MM.1S (cell line): ENCODE data around the gene GDF2.

Experiments
- DNase-seq: peaks from one replicate; pipeline ENCODE4 v3.0.0-alpha.2; 2015
- H2AFZ ChIP-seq: fragments of 300-600 bp; sonication (generic); 2 replicates; pipeline ENCODE4 v1.6.0; 2016; ENCODE audit warnings: antibody characterized with exemption, low read length
- H3F3A ChIP-seq: fragments of 300-600 bp; sonication (generic); 2 replicates; pipeline ENCODE4 v1.6.1; 2016; ENCODE audit warnings: mild to moderate bottlenecking, antibody characterized with exemption, low read length, moderate library complexity, mixed read lengths; ENCODE audit not compliant: insufficient read depth
- H3K27ac ChIP-seq: fragments of 300-600 bp; sonication (generic); 2 replicates; pipeline ENCODE4 v1.5.1; 2016; ENCODE audit warnings: mild to moderate bottlenecking, low read length
- H3K27me3 ChIP-seq: fragments of 300-600 bp; sonication (generic); replicated peaks from 2 replicates; pipeline ENCODE4 v1.6.0; 2016; ENCODE audit warnings: low read length; ENCODE audit not compliant: insufficient read depth
- H3K36me3 ChIP-seq: fragments of 300-600 bp; sonication (generic); replicated peaks from 2 replicates; pipeline ENCODE4 v1.6.1; 2016; ENCODE audit warnings: mild to moderate bottlenecking, low read length, mixed read lengths; ENCODE audit not compliant: insufficient read depth
- H3K4me1 ChIP-seq: fragments of 300-600 bp; sonication (generic); 2 replicates; pipeline ENCODE4 v1.6.1; 2016; ENCODE audit warnings: low read length, mixed read lengths
- H3K4me2 ChIP-seq: fragments of 300-600 bp; sonication (generic); 2 replicates; pipeline ENCODE4 v1.6.0; 2016; ENCODE audit warnings: low read depth, low read length
- H3K4me3 ChIP-seq: fragments of 300-600 bp; sonication (generic); 2 replicates; pipeline ENCODE4 v1.5.1; 2016; ENCODE audit warnings: low read length, mixed read lengths
- H3K79me2 ChIP-seq: fragments of 300-600 bp; sonication (generic); 2 replicates; pipeline ENCODE4 v1.6.1; 2016; ENCODE audit warnings: mixed run types, low read length, mixed read lengths
- H3K9ac ChIP-seq: fragments of 300-600 bp; sonication (generic); 2 replicates; pipeline ENCODE4 v1.6.1; 2016; ENCODE audit warnings: low read length, mixed read lengths
- H3K9me2 ChIP-seq: fragments of 300-600 bp; sonication (generic); replicated peaks from 2 replicates; pipeline ENCODE4 v1.6.1; 2016; ENCODE audit warnings: mild to moderate bottlenecking, low read length, mixed read lengths; ENCODE audit not compliant: insufficient read depth
- H3K9me3 ChIP-seq: fragments of 300-600 bp; sonication (generic); replicated peaks from 2 replicates; pipeline ENCODE4 v1.6.1; 2016; ENCODE audit warnings: mild to moderate bottlenecking, low read length, mixed read lengths; ENCODE audit not compliant: insufficient read depth
- H4K20me1 ChIP-seq: fragments of 300-600 bp; sonication (generic); 2 replicates; pipeline ENCODE4 v1.6.1; 2016; ENCODE audit warnings: mild to moderate bottlenecking, low read length, moderate library complexity, mixed read lengths; ENCODE audit not compliant: insufficient read depth
- EZH2 ChIP-seq: fragments of 300-600 bp; sonication (generic); optimal IDR thresholded peaks from 2 replicates; pipeline ENCODE3; 2017; ENCODE audit warnings: low read depth, mild to moderate bottlenecking, antibody characterized with exemption, low read length, mixed read lengths
- EZH2phosphoT487 ChIP-seq: fragments of 300-600 bp; sonication (generic); IDR thresholded peaks from 2 replicates; pipeline ENCODE4 v1.6.1; 2018; ENCODE audit warnings: antibody characterized with exemption, low read length
- TF ChIP-seq, protein P1 (sequence below): fragments of 300-600 bp; sonication (generic); IDR thresholded peaks from 2 replicates; pipeline ENCODE4 v1.5.1; 2016; ENCODE audit warnings: antibody characterized with exemption, low read length, mixed read lengths

GDF2 gene

DNA sequence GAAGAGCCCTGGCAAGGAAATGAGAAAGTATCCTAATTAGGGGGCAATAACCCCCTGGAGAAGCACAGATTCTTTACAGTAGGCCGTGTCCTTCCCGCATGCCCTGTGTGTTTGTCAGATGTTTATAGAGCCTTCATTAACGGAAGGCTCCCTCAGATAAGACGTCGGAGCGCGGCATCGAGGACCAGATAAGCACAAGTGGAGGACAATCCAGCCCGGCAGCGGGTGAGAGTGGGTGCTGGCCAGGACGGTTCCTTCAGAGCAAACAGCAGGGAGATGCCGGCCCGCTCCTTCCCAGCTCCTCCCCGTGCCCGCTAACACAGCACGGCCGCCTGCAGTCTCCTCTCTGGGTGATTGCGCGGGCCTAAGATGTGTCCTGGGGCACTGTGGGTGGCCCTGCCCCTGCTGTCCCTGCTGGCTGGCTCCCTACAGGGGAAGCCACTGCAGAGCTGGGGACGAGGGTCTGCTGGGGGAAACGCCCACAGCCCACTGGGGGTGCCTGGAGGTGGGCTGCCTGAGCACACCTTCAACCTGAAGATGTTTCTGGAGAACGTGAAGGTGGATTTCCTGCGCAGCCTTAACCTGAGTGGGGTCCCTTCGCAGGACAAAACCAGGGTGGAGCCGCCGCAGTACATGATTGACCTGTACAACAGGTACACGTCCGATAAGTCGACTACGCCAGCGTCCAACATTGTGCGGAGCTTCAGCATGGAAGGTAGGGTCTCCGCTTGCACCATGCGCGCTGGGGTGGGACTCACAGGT lies at the start of gene GDF2:
Gene GDF2 (plus strand): TSS at position 155 of the 762 bp plus-strand sequence. CDS start 215 bp downstream, at position 370.
- no peaks in the 10 kb centered on the region for H3K9me3 ChIP-seq
- no peak for DNase-seq
- H3K27me3 ChIP-seq = no peaks in the 10 kb centered on the region
- H3K4me1 ChIP-seq = no peaks in the 10 kb centered on the region
- TF ChIP-seq, protein P1, sequence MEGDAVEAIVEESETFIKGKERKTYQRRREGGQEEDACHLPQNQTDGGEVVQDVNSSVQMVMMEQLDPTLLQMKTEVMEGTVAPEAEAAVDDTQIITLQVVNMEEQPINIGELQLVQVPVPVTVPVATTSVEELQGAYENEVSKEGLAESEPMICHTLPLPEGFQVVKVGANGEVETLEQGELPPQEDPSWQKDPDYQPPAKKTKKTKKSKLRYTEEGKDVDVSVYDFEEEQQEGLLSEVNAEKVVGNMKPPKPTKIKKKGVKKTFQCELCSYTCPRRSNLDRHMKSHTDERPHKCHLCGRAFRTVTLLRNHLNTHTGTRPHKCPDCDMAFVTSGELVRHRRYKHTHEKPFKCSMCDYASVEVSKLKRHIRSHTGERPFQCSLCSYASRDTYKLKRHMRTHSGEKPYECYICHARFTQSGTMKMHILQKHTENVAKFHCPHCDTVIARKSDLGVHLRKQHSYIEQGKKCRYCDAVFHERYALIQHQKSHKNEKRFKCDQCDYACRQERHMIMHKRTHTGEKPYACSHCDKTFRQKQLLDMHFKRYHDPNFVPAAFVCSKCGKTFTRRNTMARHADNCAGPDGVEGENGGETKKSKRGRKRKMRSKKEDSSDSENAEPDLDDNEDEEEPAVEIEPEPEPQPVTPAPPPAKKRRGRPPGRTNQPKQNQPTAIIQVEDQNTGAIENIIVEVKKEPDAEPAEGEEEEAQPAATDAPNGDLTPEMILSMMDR = no peak
- TF ChIP-seq EZH2phosphoT487 = no peak
- TF ChIP-seq EZH2 = no peak
- no peak within 1 kb of the TSS for H3K4me2 ChIP-seq
- H3K79me2 ChIP-seq = no peaks in the 10 kb centered on the region
- H2AFZ ChIP-seq = no peak within 1 kb of the TSS
- no peak within 1 kb of the TSS for H3K9ac ChIP-seq
- no peaks in the 10 kb centered on the region for H4K20me1 ChIP-seq
- no peaks in the 10 kb centered on the region for H3K9me2 ChIP-seq
- H3K27ac ChIP-seq = no peak within 1 kb of the TSS
- H3K36me3 ChIP-seq = no peaks in the 10 kb centered on the region
- H3F3A ChIP-seq = no peaks in the 10 kb centered on the region
- no peak within 1 kb of the TSS for H3K4me3 ChIP-seq

DNA sequence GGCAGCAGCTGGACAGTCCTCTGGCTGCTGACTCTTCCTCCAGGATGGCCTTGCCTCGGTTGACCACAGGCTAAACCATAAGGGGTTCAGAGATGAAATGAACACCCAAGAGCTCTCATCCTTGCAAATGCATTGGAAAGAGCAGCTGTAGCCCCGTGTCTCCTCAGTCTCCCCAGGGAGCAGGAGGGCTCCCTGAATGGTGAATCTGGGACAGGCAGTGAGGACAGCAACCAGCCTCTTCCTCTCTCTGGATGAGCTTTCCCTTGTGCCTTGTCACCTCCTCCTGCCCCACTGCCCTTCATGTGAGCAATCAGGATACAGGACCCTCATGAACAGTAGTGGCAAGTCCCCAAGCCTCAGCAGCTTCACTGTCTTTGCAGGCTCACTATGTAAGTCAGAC lies 46.2 kb upstream of the GDF2 start:
- TF ChIP-seq, protein P1 = no peak
- TF ChIP-seq EZH2 = no peak
- TF ChIP-seq EZH2phosphoT487 = no peak
- no peaks in the 10 kb centered on the region for H3K27me3 ChIP-seq
- H4K20me1 ChIP-seq = no peaks in the 10 kb centered on the region
- no peak overlapping the region for H2AFZ ChIP-seq
- DNase-seq = no peak
- H3K4me2 ChIP-seq = no peak overlapping the region
- no peaks in the 10 kb centered on the region for H3K9me3 ChIP-seq
- H3K9me2 ChIP-seq = no peaks in the 10 kb centered on the region
- no peak overlapping the region for H3K4me3 ChIP-seq
- no peaks in the 10 kb centered on the region for H3K79me2 ChIP-seq
- no peak overlapping the region for H3K9ac ChIP-seq
- no peak overlapping the region for H3K27ac ChIP-seq
- no peaks in the 10 kb centered on the region for H3K36me3 ChIP-seq
- H3F3A ChIP-seq = no peaks in the 10 kb centered on the region
- no peaks in the 10 kb centered on the region for H3K4me1 ChIP-seq

DNA sequence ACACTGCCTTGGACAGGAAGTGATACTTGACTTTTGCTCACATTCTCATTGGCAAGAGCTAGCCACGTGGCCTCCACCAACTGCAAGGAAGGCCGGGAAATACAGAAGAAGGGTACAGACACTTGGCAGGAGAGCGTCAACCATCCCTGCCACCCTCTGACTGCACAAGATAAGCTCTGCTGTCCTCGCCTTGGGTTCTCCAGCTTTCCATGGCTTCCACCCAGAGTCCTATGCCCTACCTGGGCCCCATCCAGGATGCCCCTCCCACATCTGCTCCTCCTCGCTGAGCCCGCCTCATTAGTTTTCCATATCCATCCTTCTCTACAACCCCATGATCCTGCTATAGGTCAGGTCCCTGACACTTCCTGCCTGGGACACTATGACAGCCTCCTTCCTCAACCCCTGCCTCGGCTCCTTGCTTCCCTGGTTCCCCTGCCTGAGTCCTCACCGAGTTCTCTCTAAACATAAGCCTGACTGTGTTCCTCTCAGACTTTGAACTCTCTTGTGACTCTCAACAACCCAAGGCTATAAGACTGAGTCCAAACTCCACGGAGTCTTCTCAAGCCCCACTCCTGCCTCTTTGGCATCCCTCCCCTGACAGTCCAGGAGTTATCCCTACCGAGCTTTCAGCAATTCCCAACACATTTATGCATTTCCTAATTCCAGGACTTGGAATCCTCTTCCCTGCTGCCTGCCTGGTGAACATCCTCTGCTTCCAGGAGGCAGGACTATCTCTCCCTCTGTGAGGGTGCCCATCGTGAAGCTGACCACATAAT lies 45.5 kb upstream of the GDF2 start:
- no peak overlapping the region for H3K9ac ChIP-seq
- H3K4me3 ChIP-seq = no peak overlapping the region
- TF ChIP-seq EZH2 = no peak
- no peaks in the 10 kb centered on the region for H3K4me1 ChIP-seq
- H3K9me2 ChIP-seq = no peaks in the 10 kb centered on the region
- H3K79me2 ChIP-seq = no peaks in the 10 kb centered on the region
- no peaks in the 10 kb centered on the region for H3K9me3 ChIP-seq
- H3K36me3 ChIP-seq = no peaks in the 10 kb centered on the region
- H3F3A ChIP-seq = no peaks in the 10 kb centered on the region
- no peaks in the 10 kb centered on the region for H4K20me1 ChIP-seq
- H2AFZ ChIP-seq = no peak overlapping the region
- no peak overlapping the region for H3K27ac ChIP-seq
- no peak overlapping the region for H3K4me2 ChIP-seq
- no peak for DNase-seq
- H3K27me3 ChIP-seq = no peaks in the 10 kb centered on the region
